ENCODE measurements around the gene ANK2. TPM values are rescaled to one million over a fixed set of nuclear protein-coding genes. Genes with fewer than 3 reads are reported as not detected.

ANK2 gene
- total and polyA plus RNA-seq, 2 experiments from 2014 or later: 10.9 to 25.9 TPM

- Histone ChIP-seq H3K4me2 (ENCODE audit: unreplicated experiment) (no peak overlapping the region), H3K27me3 (replicated peaks; ENCODE audit: insufficient read depth) (no peaks in the 10 kb centered on the region), H3K9me3 (ENCODE audit: low read depth) (no peaks in the 10 kb centered on the region), H3K4me3 (no peak overlapping the region), H3K36me3 (ENCODE audit: low read depth) (no peaks in the 10 kb centered on the region), H3K79me2 (ENCODE audit: insufficient read depth) (no peaks in the 10 kb centered on the region), H3K9me2 (ENCODE audit: insufficient read depth) (no peaks in the 10 kb centered on the region), H3K27ac (no peak overlapping the region), H4K20me1 (ENCODE audit: insufficient read depth) (no peaks in the 10 kb centered on the region), H2AFZ (no peak overlapping the region), H3K9ac (no peak overlapping the region), H3F3A (ENCODE audit: insufficient read depth) (peaks cover 6% of the 10 kb centered on the region; the same call in 1 of the 2 replicates), H3K4me1 (ENCODE audit: insufficient read depth) (peaks cover 17% of the 10 kb centered on the region)
- TF ChIP-seq EZH2phosphoT487 (IDR thresholded peaks at IDR 0.05; ENCODE audit: insufficient read depth, low read depth) (no peak), EZH2 (IDR thresholded peaks at IDR 0.05; ENCODE audit: insufficient read depth, poor library complexity, severe bottlenecking) (no peak)
- 63 to 73% methylated on average over 1 of the region's 1 CpG for WGBS, 2 experiments (ENCODE audit: low coverage in 1 of 2, low lambda C conversion rate in 2 of 2, missing lambda C conversion rate in 2 of 2)
- in situ Hi-C loops (cut with MboI): no loop called here
- no peak for DNase-seq
These were observed 253.9 kb downstream of the ANK2 start for GRCh38 chr4:113303315-113303714.

GRCh38 chr4:113311047-113311446 is 261.6 kb downstream of the ANK2 start:
- Histone ChIP-seq H3K4me1 (ENCODE audit: insufficient read depth) (0 out of 2 replicates have a peak, but pooled peaks cover 7% of the 10 kb centered on the region), H3K9me2 (ENCODE audit: insufficient read depth) (no peaks in the 10 kb centered on the region), H3K79me2 (ENCODE audit: insufficient read depth) (no peaks in the 10 kb centered on the region), H3K9me3 (ENCODE audit: low read depth) (no peaks in the 10 kb centered on the region), H3K9ac (no peak overlapping the region), H2AFZ (no peak overlapping the region), H3K27ac (no peak overlapping the region), H4K20me1 (ENCODE audit: insufficient read depth) (no peaks in the 10 kb centered on the region), H3K27me3 (replicated peaks; ENCODE audit: insufficient read depth) (no peaks in the 10 kb centered on the region), H3K4me3 (no peak overlapping the region), H3K4me2 (ENCODE audit: unreplicated experiment) (no peak overlapping the region), H3F3A (ENCODE audit: insufficient read depth) (no peaks in the 10 kb centered on the region), H3K36me3 (ENCODE audit: low read depth) (no peaks in the 10 kb centered on the region)
- TF ChIP-seq EZH2phosphoT487 (IDR thresholded peaks at IDR 0.05; ENCODE audit: insufficient read depth, low read depth) (no peak), EZH2 (IDR thresholded peaks at IDR 0.05; ENCODE audit: insufficient read depth, poor library complexity, severe bottlenecking) (no peak)
- WGBS, 2 experiments (ENCODE audit: low coverage in 1 of 2, low lambda C conversion rate in 2 of 2, missing lambda C conversion rate in 2 of 2): 52 to 56% methylated on average over 2 of the region's 2 CpGs
- in situ Hi-C loops (cut with MboI): no loop called here
- DNase-seq: no peak

- Histone ChIP-seq H3K4me1 (ENCODE audit: insufficient read depth) (0 out of 2 replicates have a peak, but pooled peaks cover 2% of the 10 kb centered on the region), H3K36me3 (ENCODE audit: low read depth) (no peaks in the 10 kb centered on the region), H3F3A (ENCODE audit: insufficient read depth) (no peaks in the 10 kb centered on the region), H3K9ac (no peak overlapping the region), H3K9me3 (ENCODE audit: low read depth) (no peaks in the 10 kb centered on the region), H3K9me2 (ENCODE audit: insufficient read depth) (no peaks in the 10 kb centered on the region), H2AFZ (no peak overlapping the region), H3K4me3 (no peak overlapping the region), H4K20me1 (ENCODE audit: insufficient read depth) (no peaks in the 10 kb centered on the region), H3K79me2 (ENCODE audit: insufficient read depth) (no peaks in the 10 kb centered on the region), H3K4me2 (ENCODE audit: unreplicated experiment) (no peak overlapping the region), H3K27ac (no peak overlapping the region), H3K27me3 (replicated peaks; ENCODE audit: insufficient read depth) (no peaks in the 10 kb centered on the region)
- in situ Hi-C loops (cut with MboI): no loop called here
- no peak for DNase-seq
- 83% methylated on average over 3 of the region's 3 CpGs for WGBS, 2 experiments (ENCODE audit: low coverage in 1 of 2, low lambda C conversion rate in 2 of 2, missing lambda C conversion rate in 2 of 2)
- TF ChIP-seq EZH2phosphoT487 (IDR thresholded peaks at IDR 0.05; ENCODE audit: insufficient read depth, low read depth) (no peak), EZH2 (IDR thresholded peaks at IDR 0.05; ENCODE audit: insufficient read depth, poor library complexity, severe bottlenecking) (no peak)
These were observed 263.1 kb downstream of the ANK2 start for GRCh38 chr4:113312529-113312928.

- Histone ChIP-seq H3K27ac (no peak overlapping the region), H3F3A (ENCODE audit: insufficient read depth) (no peaks in the 10 kb centered on the region), H3K36me3 (ENCODE audit: low read depth) (no peaks in the 10 kb centered on the region), H3K27me3 (replicated peaks; ENCODE audit: insufficient read depth) (no peaks in the 10 kb centered on the region), H2AFZ (no peak overlapping the region), H3K9me3 (ENCODE audit: low read depth) (no peaks in the 10 kb centered on the region), H3K9ac (no peak overlapping the region), H3K4me3 (no peak overlapping the region), H4K20me1 (ENCODE audit: insufficient read depth) (no peaks in the 10 kb centered on the region), H3K4me1 (ENCODE audit: insufficient read depth) (no peaks in the 10 kb centered on the region), H3K4me2 (ENCODE audit: unreplicated experiment) (no peak overlapping the region), H3K79me2 (ENCODE audit: insufficient read depth) (no peaks in the 10 kb centered on the region), H3K9me2 (ENCODE audit: insufficient read depth) (no peaks in the 10 kb centered on the region)
- DNase-seq: no peak
- TF ChIP-seq EZH2 (IDR thresholded peaks at IDR 0.05; ENCODE audit: insufficient read depth, poor library complexity, severe bottlenecking) (no peak), EZH2phosphoT487 (IDR thresholded peaks at IDR 0.05; ENCODE audit: insufficient read depth, low read depth) (no peak)
- WGBS, 2 experiments (ENCODE audit: low coverage in 1 of 2, low lambda C conversion rate in 2 of 2, missing lambda C conversion rate in 2 of 2): 53 to 61% methylated on average over 3 of the region's 3 CpGs
- in situ Hi-C loops (cut with MboI): no loop called here
These were observed 265.0 kb downstream of the ANK2 start for GRCh38 chr4:113314426-113314825.

GRCh38 chr4:113316879-113317278 is 267.4 kb downstream of the ANK2 start:
- Histone ChIP-seq H3K9me2 (ENCODE audit: insufficient read depth) (no peaks in the 10 kb centered on the region), H3K27me3 (replicated peaks; ENCODE audit: insufficient read depth) (no peaks in the 10 kb centered on the region), H3K9ac (no peak overlapping the region), H3F3A (ENCODE audit: insufficient read depth) (no peaks in the 10 kb centered on the region), H3K27ac (no peak overlapping the region), H3K4me3 (no peak overlapping the region), H3K4me1 (ENCODE audit: insufficient read depth) (no peaks in the 10 kb centered on the region), H3K79me2 (ENCODE audit: insufficient read depth) (no peaks in the 10 kb centered on the region), H4K20me1 (ENCODE audit: insufficient read depth) (no peaks in the 10 kb centered on the region), H2AFZ (no peak overlapping the region), H3K4me2 (ENCODE audit: unreplicated experiment) (no peak overlapping the region), H3K9me3 (ENCODE audit: low read depth) (no peaks in the 10 kb centered on the region), H3K36me3 (ENCODE audit: low read depth) (no peaks in the 10 kb centered on the region; the same call in 1 of the 2 replicates)
- no peak for DNase-seq
- in situ Hi-C loops (cut with MboI): no loop called here
- TF ChIP-seq EZH2phosphoT487 (IDR thresholded peaks at IDR 0.05; ENCODE audit: insufficient read depth, low read depth) (no peak), EZH2 (IDR thresholded peaks at IDR 0.05; ENCODE audit: insufficient read depth, poor library complexity, severe bottlenecking) (no peak)
- WGBS, 2 experiments (ENCODE audit: low coverage in 1 of 2, low lambda C conversion rate in 2 of 2, missing lambda C conversion rate in 2 of 2): 32 to 45% methylated on average over 4 of the region's 4 CpGs

Data from GM23248 (cell line).